Measurements from ENCODE around the gene ABCA10. TPM values are rescaled to one million over a fixed set of nuclear protein-coding genes. Genes with fewer than 3 reads are reported as not detected.
"Not testable (repeated sequence)": the region's sequence is repeated elsewhere in the genome, so short reads cannot be mapped to it uniquely, and the experiment has no call there.

Gene ABCA10
- polyA plus RNA-seq, 12 donors, result 4.2 to 28.2 (median 12.8) TPM; not detected in 1

DNA sequence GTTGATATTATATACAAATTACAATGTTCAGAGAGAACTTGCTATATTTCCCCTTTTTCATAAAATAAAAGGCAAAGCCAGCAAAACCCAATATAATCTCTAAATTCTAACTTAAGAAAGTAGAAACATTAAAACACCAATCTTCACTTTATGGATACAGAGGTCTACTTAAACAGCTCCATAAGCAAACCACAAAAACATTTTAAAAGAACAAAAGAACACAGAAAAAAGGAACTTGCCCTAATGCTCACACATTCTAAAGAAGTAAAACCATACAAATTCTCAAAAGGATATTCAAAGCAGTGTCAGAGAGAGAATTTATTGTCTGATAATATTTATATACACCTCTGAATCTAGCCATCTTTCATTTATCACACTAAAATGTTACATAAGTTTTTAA is 606 bp downstream of the ABCA10 start:
- no peak for DNase-seq

DNA sequence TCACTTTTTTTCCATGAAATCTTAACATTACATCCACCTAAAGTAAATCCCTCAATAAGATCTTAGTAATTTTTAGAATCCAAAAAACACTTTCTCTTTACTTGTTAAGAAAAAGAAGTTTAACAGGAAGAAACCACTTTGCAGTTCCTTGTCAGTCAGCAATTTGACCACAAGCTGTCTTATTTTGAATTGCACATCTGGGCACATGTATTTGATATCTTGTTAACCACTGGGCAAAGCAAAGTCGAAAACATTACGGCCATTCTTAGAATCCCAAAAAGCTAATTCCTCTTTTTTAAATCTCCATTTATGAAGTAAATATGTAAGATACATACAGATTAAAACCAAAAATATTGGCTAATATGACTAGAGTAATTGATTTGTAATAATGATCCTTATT is 1.1 kb downstream of the ABCA10 start:
- DNase-seq, result no peak

DNA sequence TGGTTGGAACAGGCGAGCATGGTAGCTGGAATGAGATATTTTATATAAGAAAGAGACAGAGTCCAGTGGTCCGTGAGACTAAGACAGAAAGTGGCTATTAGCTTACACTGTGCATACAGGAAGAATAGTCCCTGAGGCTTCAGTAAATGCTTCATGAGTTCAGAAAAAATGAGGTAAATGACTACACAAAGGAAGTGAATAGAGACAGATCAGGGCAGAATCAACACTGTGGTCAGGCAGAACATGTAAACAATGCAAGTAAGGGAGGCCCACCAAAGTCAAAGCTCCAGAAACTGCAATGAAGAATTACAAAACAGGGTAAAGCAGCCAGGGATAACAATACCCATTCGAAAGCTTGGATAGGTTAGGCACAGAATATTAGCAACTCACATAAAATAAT is 4.8 kb downstream of the ABCA10 start:
- DNase-seq, result no peak

- DNase-seq, result no peak
These were observed 5.8 kb downstream of the ABCA10 start for GRCh38 chr17:69222707-69223258.

DNA sequence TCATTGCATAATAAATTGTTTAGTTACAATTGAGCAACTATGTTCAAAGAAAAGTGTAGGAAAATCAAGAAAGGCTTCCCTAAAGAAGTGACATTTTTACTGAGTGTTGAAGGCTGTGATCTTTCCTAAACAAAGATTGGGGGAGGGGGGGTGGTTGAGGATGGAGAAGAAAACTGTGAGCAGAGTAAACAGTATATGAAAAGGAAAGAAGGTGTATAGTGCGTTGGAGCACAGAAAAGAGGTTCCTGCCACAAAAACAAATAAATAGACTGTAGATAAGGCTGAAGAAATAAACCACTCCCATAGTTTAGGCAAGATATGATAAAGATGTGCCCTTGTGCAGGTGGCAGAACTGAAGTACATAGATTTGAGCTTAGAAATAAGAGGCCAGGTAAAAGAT is 8.5 kb downstream of the ABCA10 start:
- no peak for DNase-seq

- no peak for DNase-seq
These were observed 9.6 kb downstream of the ABCA10 start for GRCh38 chr17:69218986-69219385.

- no peak for DNase-seq
These were observed 15.4 kb downstream of the ABCA10 start for GRCh38 chr17:69213059-69213813.

GRCh38 chr17:69208640-69209039 is 20.0 kb downstream of the ABCA10 start:
- DNase-seq, result no peak

DNA sequence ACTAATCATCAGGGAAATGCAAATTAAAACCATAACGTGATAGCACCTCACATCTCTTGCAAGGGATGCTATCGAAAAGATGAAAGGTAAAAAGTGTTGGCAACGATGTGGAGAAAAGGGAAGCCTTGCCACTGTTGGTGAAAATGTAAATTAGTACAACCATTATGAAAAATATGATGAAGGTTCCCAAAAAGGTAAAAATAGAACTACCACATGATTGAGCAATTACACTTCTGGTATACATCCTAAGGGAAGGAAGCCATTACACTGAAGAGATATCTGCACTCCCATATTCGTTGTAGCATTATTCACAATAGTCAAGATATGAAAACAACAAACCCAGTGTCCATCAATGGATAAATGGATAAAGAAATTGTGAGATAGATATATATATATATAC is 21.5 kb downstream of the ABCA10 start:
- no peak for DNase-seq

GRCh38 chr17:69198238-69198637 is 30.4 kb downstream of the ABCA10 start:
- no peak for DNase-seq

- DNase-seq, result not testable (repeated sequence)
These were observed 32.4 kb downstream of the ABCA10 start for GRCh38 chr17:69196105-69196653.

DNA sequence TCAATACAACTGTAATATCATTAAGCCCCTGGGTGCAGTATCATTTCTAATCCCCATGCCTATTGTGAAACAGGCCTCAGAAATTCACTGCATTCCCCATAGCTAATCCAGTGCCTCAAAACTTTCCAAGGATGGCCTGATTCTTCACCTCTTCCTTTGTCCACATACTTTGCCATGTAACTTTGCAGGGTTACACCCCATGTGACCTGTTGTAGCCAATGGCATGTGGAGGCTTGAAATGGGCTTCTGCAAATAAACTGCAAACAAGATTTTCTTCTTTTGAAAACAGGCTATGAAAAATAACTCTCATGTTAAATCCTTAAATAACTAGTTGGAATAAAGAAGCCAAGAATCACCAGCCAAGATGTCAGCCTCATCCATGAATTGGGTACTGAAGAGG is 35.9 kb downstream of the ABCA10 start:
- no peak for DNase-seq

- no peak for DNase-seq
These were observed 39.8 kb downstream of the ABCA10 start for GRCh38 chr17:69188796-69189195.

GRCh38 chr17:69188064-69188463 is 40.6 kb downstream of the ABCA10 start:
- DNase-seq, result no peak

- DNase-seq, result no peak
These were observed 41.3 kb downstream of the ABCA10 start for GRCh38 chr17:69187294-69187693.

- no peak for DNase-seq
These were observed 49.2 kb downstream of the ABCA10 start for GRCh38 chr17:69179227-69179952.

DNA sequence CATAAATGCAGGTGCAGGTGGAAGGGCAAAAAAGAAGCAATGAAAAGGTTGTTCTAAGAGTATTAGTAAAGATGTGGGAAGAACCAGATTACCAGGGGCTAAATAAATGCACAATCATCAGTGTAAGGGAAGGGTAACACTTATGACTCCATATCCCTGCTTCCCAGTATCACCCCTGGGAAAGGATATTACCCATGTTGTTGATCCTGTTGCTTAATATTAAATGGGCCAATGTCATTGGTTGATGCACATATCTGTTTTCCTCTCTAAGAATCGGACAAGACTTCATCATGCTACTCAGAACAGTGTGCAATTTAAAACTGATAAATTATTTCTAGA is 52.2 kb downstream of the ABCA10 start:
- no peak for DNase-seq

DNA sequence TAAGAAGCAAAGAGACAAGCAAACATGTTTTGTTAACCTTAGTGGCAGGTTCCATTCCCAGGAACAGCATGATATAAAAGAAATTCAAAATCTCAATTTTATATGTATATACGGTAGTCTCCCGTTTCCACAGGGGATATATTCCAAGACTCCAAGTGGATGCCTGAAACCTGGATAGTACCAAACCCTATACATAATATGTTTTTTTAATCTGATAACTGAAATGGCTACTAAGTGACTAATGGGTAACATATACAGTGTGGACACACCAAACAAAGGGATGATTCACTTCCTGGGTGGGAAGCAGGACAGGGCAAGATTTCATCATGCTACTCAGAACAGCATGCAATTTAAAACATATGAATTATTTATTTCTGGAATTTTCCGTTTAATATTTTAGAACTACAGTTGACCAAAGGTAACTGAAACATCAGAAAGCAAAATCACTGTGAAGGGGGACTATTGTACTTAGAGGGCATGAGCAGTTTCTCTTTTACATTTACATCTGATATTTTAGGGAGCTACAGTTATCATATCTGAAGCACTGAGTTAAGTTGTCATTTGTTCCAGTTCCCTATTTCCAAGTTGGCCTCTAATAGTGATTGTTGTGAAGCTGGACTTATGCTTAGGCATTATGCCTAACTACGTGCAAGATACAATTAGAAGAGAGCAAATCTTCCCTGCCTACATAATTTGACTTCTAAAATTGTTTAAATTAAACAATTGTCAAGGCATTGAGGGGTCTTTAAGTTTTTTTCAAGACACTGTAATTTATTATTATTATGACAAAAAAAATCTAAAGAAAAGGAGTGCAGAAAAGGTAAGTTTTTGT is 52.8 kb downstream of the ABCA10 start:
- no peak for DNase-seq

DNA sequence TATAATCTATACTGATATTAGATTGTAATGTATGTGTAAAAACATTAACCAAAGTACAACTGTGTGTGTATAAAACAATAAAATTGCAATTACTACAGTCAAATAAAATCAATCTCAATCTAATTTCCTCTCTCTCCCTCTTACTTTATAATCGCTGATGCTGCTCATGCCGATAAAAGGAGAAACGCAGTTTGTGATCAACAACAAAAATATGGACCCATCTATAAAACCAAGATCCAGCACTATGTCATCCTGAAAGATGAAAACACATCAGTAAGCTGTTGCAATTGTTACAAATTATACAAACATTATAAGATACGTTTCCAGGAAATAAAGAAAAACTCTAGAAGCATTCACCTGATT is 53.4 kb downstream of the ABCA10 start:
- no peak for DNase-seq

- DNase-seq, result no peak
These were observed 55.5 kb downstream of the ABCA10 start for GRCh38 chr17:69173118-69173517.

DNA sequence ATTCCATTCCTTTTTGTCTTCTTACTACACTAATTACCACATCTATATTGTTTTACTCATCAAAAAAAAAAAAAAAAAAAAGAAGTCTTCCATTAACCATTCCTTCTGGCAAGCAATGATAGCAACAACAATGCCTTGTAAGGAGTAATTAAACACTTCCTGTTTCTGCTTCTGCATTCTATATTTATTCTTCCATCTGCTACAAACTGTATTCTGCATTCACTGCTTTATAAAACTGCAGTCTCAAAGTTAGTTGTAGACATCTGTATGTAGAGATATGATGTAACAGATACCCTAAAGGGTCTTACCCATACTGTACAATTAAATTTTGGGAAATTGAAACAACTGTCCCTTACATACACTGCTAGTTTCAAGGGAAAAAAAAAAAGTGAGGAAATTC is 58.2 kb downstream of the ABCA10 start:
- DNase-seq, result no peak

DNA sequence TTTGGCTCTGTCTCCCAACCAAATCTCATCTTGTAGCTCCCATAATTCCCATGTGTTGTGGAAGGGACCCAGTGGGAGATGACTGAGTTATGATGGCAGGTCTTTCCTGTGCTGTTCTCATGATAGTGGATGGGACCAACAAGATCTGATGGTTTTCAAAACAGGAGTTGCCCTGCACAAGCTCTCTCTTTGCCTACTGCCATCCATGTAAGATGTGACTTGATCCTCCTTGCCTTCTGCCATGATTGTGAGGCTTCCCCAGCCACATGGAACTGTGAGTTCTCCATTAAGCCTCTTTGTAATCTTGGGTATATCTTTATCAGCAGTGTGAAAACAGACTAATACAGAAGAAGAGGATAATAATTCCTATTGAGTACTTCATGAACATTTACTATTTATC is 60.0 kb downstream of the ABCA10 start:
- DNase-seq, result not testable (repeated sequence)

All from muscle of arm (tissue), 12 donors.